HUES6 (cell line): ENCODE data around the gene INAFM2.

Experiments
- H3K27ac ChIP-seq: 2 replicates; pipeline ENCODE4 v1.7.0; 2013; ENCODE audit warnings: low read depth, mild to moderate bottlenecking, low read length, inconsistent platforms
- H3K27me3 ChIP-seq: 2 replicates; pipeline ENCODE4 v1.6.1; 2013; ENCODE audit warnings: low read length; ENCODE audit not compliant: control insufficient read depth, insufficient read depth
- H3K36me3 ChIP-seq: 2 replicates; pipeline ENCODE4 v1.6.1; 2013; ENCODE audit warnings: low read length; ENCODE audit not compliant: control insufficient read depth, insufficient read depth
- H3K4me1 ChIP-seq: 2 replicates; pipeline ENCODE4 v1.6.1; 2013; ENCODE audit warnings: low read length; ENCODE audit not compliant: control insufficient read depth, insufficient read depth
- H3K4me3 ChIP-seq: 2 replicates; pipeline ENCODE4 v1.5.1; 2013; ENCODE audit warnings: low read depth, low read length
- H3K9ac ChIP-seq: one replicate; pipeline ENCODE4 v1.6.1; 2013; ENCODE audit warnings: mild to moderate bottlenecking, low read length
- H3K9me3 ChIP-seq: 2 replicates; pipeline ENCODE4 v1.6.1; 2013; ENCODE audit warnings: low read depth, low read length; ENCODE audit not compliant: control insufficient read depth, insufficient read depth

INAFM2 gene

GRCh38 chr15:40357246-40357645 is 33.8 kb downstream of the INAFM2 start:
- H3K9ac ChIP-seq, result no peak overlapping the region
- peak overlapping the region; percentile 80 for H3K4me3 ChIP-seq
- H3K9me3 ChIP-seq, result no peaks in the 10 kb centered on the region

DNA sequence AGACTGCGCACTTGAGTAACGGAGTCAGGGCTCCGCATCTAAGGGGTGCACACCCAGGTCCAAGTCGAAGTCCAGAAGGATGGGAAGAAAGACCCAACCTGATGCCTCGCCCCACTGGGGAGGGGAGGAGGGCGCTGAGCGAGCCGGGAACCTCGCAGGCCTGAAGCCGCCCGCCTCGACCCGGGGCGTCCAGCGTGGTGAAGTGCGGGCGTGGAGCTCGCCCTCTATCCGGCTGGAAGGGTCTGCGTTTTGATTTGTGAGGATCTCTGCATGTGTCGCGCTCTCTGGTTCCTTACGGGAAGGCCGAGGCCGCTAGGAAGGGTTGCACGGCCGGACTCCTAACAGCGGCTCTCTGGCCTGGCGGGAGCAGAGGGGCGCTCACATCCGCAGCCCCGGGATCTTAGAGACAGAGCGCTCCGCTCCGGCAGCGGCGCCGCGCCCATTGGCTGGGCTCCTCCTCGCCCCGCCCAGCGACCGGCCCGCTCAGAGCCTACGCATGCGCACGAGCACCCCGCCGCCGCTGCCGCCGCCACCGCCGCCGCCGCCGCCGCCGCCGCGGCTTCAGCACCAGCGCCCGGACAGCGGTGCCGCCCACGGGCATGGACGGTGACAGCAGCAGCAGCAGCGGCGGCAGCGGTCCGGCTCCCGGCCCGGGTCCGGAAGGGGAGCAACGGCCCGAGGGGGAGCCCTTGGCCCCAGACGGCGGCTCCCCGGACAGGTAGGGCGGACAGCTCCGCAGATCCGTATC is 34.4 kb downstream of the INAFM2 start, which contains the start of gene DISP2:
Gene DISP2 (plus strand): TSS at position 497 of the 748 bp plus-strand sequence. CDS start 103 bp downstream, at position 600.
- Histone ChIP-seq H3K9ac (peak within 1 kb of the TSS; percentile 59), H3K9me3 (no peaks in the 10 kb centered on the region), H3K36me3 (no peaks in the 10 kb centered on the region), H3K27ac (no peak within 1 kb of the TSS), H3K4me3 (peak within 1 kb of the TSS; percentile 80), H3K27me3 (peaks cover 60% of the 10 kb centered on the region), H3K4me1 (peaks cover 25% of the 10 kb centered on the region)

More at GRCh38 chr15:40357246-40357645, 33.8 kb downstream of the INAFM2 start:
- Histone ChIP-seq H3K27ac (no peak overlapping the region), H3K36me3 (no peaks in the 10 kb centered on the region), H3K4me1 (peaks cover 25% of the 10 kb centered on the region), H3K27me3 (peaks cover 57% of the 10 kb centered on the region)

DNA sequence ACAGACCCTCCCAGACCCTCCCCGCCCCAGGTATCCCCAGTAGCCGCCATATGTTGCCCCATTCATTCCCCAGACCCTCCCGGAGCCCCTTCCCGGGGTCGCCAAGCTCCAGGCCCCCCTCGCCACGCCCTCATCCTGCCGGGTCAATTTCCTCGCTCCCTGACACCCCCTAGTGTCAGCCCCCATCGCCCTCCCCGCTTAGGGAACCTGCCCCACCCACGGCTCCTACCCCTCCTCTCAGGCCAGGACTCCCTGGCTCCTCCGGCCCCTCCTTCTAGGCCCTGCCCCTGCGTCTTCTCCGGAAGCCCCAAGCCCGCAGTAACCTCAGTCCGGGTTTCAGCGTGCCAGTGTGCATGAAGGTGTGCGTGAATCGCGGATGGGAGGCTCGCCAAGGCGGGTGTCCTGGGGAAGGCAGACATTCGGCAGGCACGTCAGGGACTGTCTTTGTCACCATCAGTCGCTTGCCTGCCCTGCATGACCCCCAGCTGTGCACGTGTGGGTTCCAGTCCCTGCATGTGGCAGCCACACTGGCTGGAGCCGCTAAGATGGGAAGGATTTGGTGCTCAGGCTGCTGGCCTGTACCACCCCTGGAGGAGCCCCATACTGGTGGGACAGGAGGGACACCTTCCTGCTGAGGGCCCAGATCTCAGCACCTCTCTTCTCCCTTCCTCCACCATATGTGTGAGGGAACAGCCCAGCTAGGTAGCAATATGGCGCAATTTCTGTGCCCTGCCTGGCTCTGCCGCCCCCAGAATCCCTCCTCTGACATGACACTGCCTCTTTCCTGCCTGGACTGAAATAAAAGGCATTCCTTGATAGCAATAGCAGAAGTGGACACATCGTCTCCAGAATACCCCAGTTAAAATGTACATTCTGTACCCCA is 35.2 kb downstream of the INAFM2 start:
- Histone ChIP-seq H3K27ac (no peak overlapping the region), H3K9ac (no peak overlapping the region), H3K4me3 (peak overlapping the region; percentile 56)

DNA sequence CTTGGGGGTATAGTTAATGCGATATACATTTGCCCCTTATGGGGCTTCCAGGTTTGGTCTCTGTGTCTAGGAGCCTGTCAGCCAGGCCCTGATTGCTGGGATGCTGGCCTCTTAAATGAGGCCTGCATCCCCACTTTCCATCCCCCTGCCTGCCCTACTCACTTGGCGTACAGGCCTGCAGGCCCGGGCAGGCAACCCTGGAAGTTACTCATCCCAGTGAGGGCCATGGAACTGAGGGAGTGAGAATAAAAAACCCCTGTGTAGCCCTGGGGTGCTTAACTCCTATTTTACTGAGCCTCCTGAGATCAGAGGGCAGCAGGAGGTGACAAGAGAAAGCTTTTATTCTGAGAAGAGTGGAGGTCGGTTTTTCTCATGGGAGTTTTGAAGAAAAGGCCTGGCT is 36.5 kb downstream of the INAFM2 start:
- Histone ChIP-seq H3K4me3 (no peak overlapping the region), H3K27ac (no peak overlapping the region), H3K4me1 (peaks cover 10% of the 10 kb centered on the region), H3K27me3 (peaks cover 60% of the 10 kb centered on the region), H3K36me3 (no peaks in the 10 kb centered on the region), H3K9me3 (no peaks in the 10 kb centered on the region), H3K9ac (no peak overlapping the region)

More for the DNA sequence above, 35.2 kb downstream of the INAFM2 start:
- peaks cover 60% of the 10 kb centered on the region for H3K27me3 ChIP-seq
- no peaks in the 10 kb centered on the region for H3K36me3 ChIP-seq
- no peaks in the 10 kb centered on the region for H3K9me3 ChIP-seq
- H3K4me1 ChIP-seq, result peaks cover 23% of the 10 kb centered on the region

GRCh38 chr15:40361640-40362039 is 38.1 kb downstream of the INAFM2 start:
- peaks cover 10% of the 10 kb centered on the region for H3K4me1 ChIP-seq
- H3K27ac ChIP-seq, result no peak overlapping the region
- H3K27me3 ChIP-seq, result peaks cover 53% of the 10 kb centered on the region
- H3K4me3 ChIP-seq, result no peak overlapping the region
- H3K36me3 ChIP-seq, result no peaks in the 10 kb centered on the region
- H3K9ac ChIP-seq, result no peak overlapping the region
- H3K9me3 ChIP-seq, result no peaks in the 10 kb centered on the region

GRCh38 chr15:40363611-40364010 is 40.1 kb downstream of the INAFM2 start:
- Histone ChIP-seq H3K9me3 (no peaks in the 10 kb centered on the region), H3K27ac (no peak overlapping the region), H3K4me1 (peaks cover 12% of the 10 kb centered on the region), H3K36me3 (no peaks in the 10 kb centered on the region), H3K27me3 (peaks cover 58% of the 10 kb centered on the region), H3K9ac (no peak overlapping the region), H3K4me3 (no peak overlapping the region)

GRCh38 chr15:40364251-40364650 is 40.8 kb downstream of the INAFM2 start:
- peaks cover 7% of the 10 kb centered on the region for H3K4me1 ChIP-seq
- H3K27ac ChIP-seq, result no peak overlapping the region
- H3K27me3 ChIP-seq, result peaks cover 58% of the 10 kb centered on the region
- no peaks in the 10 kb centered on the region for H3K9me3 ChIP-seq
- H3K9ac ChIP-seq, result no peak overlapping the region
- H3K36me3 ChIP-seq, result no peaks in the 10 kb centered on the region
- H3K4me3 ChIP-seq, result no peak overlapping the region

GRCh38 chr15:40365016-40365415 is 41.5 kb downstream of the INAFM2 start:
- Histone ChIP-seq H3K27ac (no peak overlapping the region), H3K4me1 (peaks cover 7% of the 10 kb centered on the region), H3K27me3 (peaks cover 58% of the 10 kb centered on the region)

DNA sequence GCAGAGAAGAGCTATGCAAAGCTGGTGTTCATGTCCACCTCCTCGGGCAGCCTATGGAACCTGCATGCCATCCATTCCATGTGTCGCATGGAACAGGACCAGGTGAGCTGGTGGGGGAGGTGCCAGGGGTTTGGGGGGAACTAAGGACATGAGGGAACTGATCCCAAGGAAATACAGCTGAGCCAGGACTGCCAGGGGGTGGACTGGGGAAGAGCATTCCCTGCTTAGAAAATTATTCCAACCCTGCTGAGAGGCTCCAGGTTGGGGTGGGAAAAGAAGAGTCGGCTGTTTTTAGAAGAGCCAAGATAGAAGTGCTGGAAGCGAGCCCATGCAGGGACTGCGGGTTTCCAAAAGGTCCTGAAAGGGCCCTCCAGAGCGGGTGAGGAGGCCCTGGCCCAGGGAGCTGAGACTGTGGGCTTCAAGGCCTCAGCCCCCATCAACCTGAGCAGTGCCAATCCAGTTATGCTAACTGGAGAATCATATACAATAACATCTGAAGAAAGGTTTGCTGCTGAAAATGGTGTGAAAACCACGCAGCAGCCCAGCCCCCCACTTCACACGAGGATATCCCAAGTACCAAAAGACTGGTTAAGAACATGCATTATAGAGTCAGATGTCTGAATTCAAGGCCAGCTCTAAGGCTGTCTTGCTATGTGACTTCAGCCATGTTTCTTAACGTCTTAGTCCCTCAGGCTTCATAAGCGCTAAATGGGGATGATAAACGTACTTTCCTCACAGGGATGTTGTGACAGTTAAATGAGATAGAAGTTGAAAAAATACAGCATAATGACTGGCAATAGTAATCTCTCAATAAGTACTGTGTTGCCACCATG is 42.3 kb downstream of the INAFM2 start:
- no peak overlapping the region for H3K27ac ChIP-seq
- no peaks in the 10 kb centered on the region for H3K9me3 ChIP-seq
- H3K9ac ChIP-seq, result no peak overlapping the region
- H3K4me1 ChIP-seq, result peaks cover 7% of the 10 kb centered on the region
- H3K27me3 ChIP-seq, result peaks cover 60% of the 10 kb centered on the region
- no peak overlapping the region for H3K4me3 ChIP-seq
- no peaks in the 10 kb centered on the region for H3K36me3 ChIP-seq

More at GRCh38 chr15:40365016-40365415, 41.5 kb downstream of the INAFM2 start:
- no peak overlapping the region for H3K4me3 ChIP-seq
- H3K36me3 ChIP-seq, result no peaks in the 10 kb centered on the region
- no peaks in the 10 kb centered on the region for H3K9me3 ChIP-seq
- H3K9ac ChIP-seq, result no peak overlapping the region

DNA sequence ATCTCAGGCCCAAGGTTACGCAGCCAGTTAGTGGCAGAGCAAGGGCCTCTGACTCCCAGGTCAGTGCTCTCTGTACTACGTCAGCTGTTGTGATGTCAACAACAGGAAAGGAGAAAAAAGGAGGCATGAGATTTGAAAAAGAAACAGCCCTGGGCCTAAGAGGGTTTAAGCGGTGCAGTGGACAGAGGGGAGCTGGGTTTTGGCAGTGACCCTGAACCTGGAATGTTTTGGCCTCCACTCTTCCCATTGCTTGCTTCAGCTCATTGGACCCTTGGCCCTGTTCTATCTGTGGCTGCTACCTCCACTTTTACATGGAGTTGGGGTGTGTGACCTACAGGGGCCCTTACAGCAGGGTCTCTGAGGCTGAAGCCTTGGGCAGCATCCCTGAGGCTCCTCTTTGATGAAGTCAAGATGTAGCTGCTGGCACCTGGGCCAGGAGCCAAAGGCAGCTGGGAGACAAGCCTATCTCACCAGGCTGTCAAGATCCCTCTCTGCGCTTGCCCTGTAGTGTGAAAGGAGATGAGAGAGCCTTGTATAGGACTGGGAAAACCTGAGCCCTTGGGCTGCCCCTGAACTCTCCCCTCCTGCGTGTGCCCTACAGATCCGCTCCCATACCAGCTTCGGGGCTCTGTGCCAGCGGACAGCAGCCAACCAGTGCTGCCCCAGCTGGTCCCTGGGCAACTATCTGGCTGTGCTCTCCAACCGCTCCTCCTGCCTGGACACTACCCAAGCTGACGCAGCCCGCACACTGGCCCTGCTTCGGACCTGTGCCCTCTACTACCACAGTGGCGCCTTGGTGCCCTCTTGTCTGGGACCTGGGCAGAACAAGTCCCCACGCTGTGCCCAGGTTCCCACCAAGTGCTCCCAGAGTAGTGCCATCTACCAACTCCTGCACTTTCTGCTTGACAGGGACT is 43.2 kb downstream of the INAFM2 start:
- H3K27ac ChIP-seq, result no peak overlapping the region

More for the DNA sequence above, 43.2 kb downstream of the INAFM2 start:
- H3K9ac ChIP-seq, result no peak overlapping the region
- H3K27me3 ChIP-seq, result peaks cover 56% of the 10 kb centered on the region
- H3K9me3 ChIP-seq, result no peaks in the 10 kb centered on the region
- H3K4me3 ChIP-seq, result no peak overlapping the region
- peaks cover 7% of the 10 kb centered on the region for H3K4me1 ChIP-seq
- no peaks in the 10 kb centered on the region for H3K36me3 ChIP-seq
